ENCODE results near the gene AGBL4. TPM values are rescaled to one million over a fixed set of nuclear protein-coding genes. Genes with fewer than 3 reads are reported as not detected.

The AGBL4 gene
- total and polyA plus RNA-seq, 2 donors = 0.08 to 0.37 TPM

DNA sequence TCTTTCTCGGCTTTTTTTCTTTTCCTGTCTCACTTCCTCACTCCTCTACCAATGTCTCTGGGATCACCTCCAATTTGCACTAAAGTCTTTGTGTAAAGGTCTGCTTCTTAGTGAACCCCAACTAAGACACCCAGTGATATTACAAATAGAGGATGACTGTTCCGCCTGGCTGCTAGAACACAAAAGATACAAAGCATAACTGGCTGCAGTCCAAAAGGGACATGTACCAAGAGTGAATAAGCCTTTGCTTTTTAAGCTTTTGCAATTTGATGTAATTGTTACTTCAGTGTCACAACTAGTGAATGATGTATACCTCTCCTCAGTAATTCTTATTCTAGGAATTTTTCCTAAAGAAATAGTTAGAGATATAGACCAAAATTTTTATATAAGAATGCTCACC, 1164.3 kb downstream of the AGBL4 start:
- DNase-seq (ENCODE audit: extremely low spot score) = no peak
- 56% methylated on average over 2 of the region's 2 CpGs for WGBS
- Histone ChIP-seq H3K36me3 (ENCODE audit: insufficient read depth) (no peaks in the 10 kb centered on the region), H3K4me3 (ENCODE audit: low read depth, low read length) (no peak overlapping the region), H3K27ac (ENCODE audit: low read depth) (no peak overlapping the region), H3K4me1 (ENCODE audit: insufficient read depth) (no peaks in the 10 kb centered on the region)

- 77% methylated on average over 3 of the region's 3 CpGs for WGBS
- Histone ChIP-seq H3K4me1 (ENCODE audit: insufficient read depth) (no peaks in the 10 kb centered on the region), H3K36me3 (ENCODE audit: insufficient read depth) (no peaks in the 10 kb centered on the region), H3K27ac (ENCODE audit: low read depth) (no peak overlapping the region), H3K4me3 (ENCODE audit: low read depth, low read length) (no peak overlapping the region)
- no peak for DNase-seq (ENCODE audit: extremely low spot score)
These were observed 1165.4 kb downstream of the AGBL4 start for GRCh38 chr1:48858200-48858920.

DNA sequence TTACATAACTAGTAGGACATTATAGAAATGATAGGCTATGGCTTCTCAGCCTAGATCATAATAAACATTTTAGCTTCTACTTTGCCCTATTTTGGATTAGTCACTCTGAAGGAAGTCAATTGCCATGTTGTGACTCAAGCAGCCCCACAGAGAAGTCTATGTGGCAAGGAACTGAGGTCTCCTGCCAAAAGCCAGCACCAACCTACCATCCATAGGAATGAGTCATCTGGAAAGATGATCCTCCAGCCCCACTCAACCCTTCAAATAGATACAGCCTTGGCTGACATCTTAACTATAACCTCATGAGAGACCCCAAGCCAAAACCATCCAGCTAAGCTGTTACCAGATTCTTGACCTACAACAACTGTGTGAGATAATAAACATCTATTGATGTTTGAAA, 1170.7 kb downstream of the AGBL4 start:
- Histone ChIP-seq H3K4me1 (ENCODE audit: insufficient read depth) (no peaks in the 10 kb centered on the region), H3K27ac (ENCODE audit: low read depth) (no peak overlapping the region), H3K4me3 (ENCODE audit: low read depth, low read length) (no peak overlapping the region), H3K36me3 (ENCODE audit: insufficient read depth) (no peaks in the 10 kb centered on the region)
- no peak for DNase-seq (ENCODE audit: extremely low spot score)

DNA sequence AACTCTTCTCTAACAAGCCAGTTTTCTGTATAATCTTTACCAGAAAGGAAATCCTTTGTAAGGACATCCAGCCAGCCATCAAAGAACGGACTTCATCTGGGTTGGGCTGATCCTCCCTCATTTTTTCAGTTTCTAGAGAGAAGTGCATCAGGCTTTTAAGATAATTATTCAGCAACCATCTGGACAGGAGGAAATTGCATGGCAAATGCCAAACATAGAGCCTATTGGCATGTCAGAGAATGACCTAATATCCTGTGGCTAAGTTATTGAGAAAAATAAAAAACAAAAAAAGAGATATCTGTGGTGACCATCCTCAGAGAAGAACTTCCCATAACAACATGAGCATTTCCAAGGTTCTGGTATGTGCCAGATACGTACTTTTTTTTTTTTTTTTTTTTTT, 1172.1 kb downstream of the AGBL4 start:
- no peak for DNase-seq (ENCODE audit: extremely low spot score)
- 50% methylated on average over 2 of the region's 2 CpGs for WGBS
- Histone ChIP-seq H3K36me3 (ENCODE audit: insufficient read depth) (no peaks in the 10 kb centered on the region), H3K27ac (ENCODE audit: low read depth) (no peak overlapping the region), H3K4me3 (ENCODE audit: low read depth, low read length) (no peak overlapping the region), H3K4me1 (ENCODE audit: insufficient read depth) (no peaks in the 10 kb centered on the region)

DNA sequence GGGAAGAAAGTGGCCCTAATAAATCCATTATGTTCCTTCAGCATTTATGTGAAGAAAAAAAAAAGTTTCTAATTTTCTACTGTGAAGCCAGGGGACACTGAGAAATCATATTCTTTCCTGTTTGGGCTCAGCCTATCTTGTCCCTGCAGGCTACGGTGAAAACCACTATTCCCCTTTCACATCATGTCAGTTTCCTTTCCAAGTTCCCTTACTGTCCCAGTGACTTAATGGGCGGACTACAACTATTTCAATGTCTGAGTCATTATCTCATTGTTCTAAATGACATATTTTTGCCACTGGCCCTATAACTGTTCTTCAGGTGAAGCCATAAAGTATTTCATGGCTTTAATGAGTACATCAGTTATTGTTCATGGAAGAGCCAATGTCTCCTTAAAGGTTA, 1175.7 kb downstream of the AGBL4 start:
- H3K4me3 ChIP-seq (ENCODE audit: low read depth, low read length) = no peak overlapping the region
- 82% methylated on average over 2 of the region's 2 CpGs for WGBS
- H3K27ac ChIP-seq (ENCODE audit: low read depth) = no peak overlapping the region
- H3K36me3 ChIP-seq (ENCODE audit: insufficient read depth) = no peaks in the 10 kb centered on the region
- H3K4me1 ChIP-seq (ENCODE audit: insufficient read depth) = no peaks in the 10 kb centered on the region
- DNase-seq (ENCODE audit: extremely low spot score) = no peak

- no peak overlapping the region for H3K4me3 ChIP-seq (ENCODE audit: low read depth, low read length)
- H3K4me1 ChIP-seq (ENCODE audit: insufficient read depth) = no peaks in the 10 kb centered on the region
- H3K27ac ChIP-seq (ENCODE audit: low read depth) = no peak overlapping the region
- WGBS = 97% methylated on average over 1 of the region's 1 CpG
- no peak for DNase-seq (ENCODE audit: extremely low spot score)
- no peaks in the 10 kb centered on the region for H3K36me3 ChIP-seq (ENCODE audit: insufficient read depth)
These were observed 1177.3 kb downstream of the AGBL4 start for GRCh38 chr1:48846441-48846840.

DNA sequence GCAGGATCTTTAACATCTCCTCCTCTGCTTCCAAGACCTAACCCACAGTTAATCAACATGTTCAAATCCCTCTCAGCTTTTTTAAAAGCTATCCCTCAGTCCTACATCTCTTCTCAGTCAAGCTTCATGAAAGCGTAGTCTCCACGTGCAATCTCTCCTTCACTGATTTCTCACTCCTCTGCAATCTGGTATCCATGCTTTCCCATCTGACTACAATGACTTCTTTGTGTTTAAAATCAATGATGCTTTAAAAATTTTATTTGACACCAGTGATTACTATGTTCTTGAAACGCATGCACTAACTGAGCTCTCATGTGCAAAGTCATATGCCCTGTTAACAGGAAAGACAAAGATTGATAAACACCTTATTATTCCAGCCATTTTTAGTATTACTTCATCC, 1179.6 kb downstream of the AGBL4 start:
- DNase-seq (ENCODE audit: extremely low spot score) = no peak
- WGBS = 80% methylated on average over 3 of the region's 3 CpGs
- Histone ChIP-seq H3K4me1 (ENCODE audit: insufficient read depth) (no peaks in the 10 kb centered on the region), H3K27ac (ENCODE audit: low read depth) (no peak overlapping the region), H3K36me3 (ENCODE audit: insufficient read depth) (no peaks in the 10 kb centered on the region), H3K4me3 (ENCODE audit: low read depth, low read length) (no peak overlapping the region)

- DNase-seq (ENCODE audit: extremely low spot score) = peak; percentile 37
These were observed 1181.8 kb downstream of the AGBL4 start for GRCh38 chr1:48841966-48842365.

DNA sequence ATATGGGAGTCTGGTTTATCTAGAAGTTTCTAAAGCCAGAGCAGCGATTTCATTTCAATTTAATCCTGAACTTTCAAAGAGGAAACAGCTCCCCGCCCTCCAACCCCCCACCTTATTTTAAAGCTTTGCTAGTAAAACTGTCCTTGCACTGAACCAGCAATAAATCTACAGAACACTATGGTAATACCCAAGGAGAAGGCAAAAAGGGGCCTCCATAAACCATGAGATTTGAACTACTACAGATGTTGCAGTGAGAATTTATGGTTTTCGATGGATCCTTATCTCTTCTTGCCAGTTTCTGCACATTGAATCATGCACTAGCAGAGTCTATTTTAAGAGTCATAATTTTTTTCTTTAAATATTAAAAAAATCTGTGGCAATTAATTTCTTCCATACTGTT, 1182.3 kb downstream of the AGBL4 start:
- 30% methylated on average over 3 of the region's 3 CpGs for WGBS
- H3K27ac ChIP-seq (ENCODE audit: low read depth) = no peak overlapping the region
- H3K36me3 ChIP-seq (ENCODE audit: insufficient read depth) = no peaks in the 10 kb centered on the region
- no peaks in the 10 kb centered on the region for H3K4me1 ChIP-seq (ENCODE audit: insufficient read depth)
- no peak overlapping the region for H3K4me3 ChIP-seq (ENCODE audit: low read depth, low read length)
- peak; percentile 77 for DNase-seq (ENCODE audit: extremely low spot score)

More at GRCh38 chr1:48841966-48842365, 1181.8 kb downstream of the AGBL4 start:
- Histone ChIP-seq H3K27ac (ENCODE audit: low read depth) (no peak overlapping the region), H3K4me3 (ENCODE audit: low read depth, low read length) (no peak overlapping the region), H3K4me1 (ENCODE audit: insufficient read depth) (no peaks in the 10 kb centered on the region), H3K36me3 (ENCODE audit: insufficient read depth) (no peaks in the 10 kb centered on the region)
- 45% methylated on average over 2 of the region's 2 CpGs for WGBS

- WGBS = 56% methylated on average over 4 of the region's 4 CpGs
- no peaks in the 10 kb centered on the region for H3K36me3 ChIP-seq (ENCODE audit: insufficient read depth)
- no peaks in the 10 kb centered on the region for H3K4me1 ChIP-seq (ENCODE audit: insufficient read depth)
- no peak overlapping the region for H3K27ac ChIP-seq (ENCODE audit: low read depth)
- DNase-seq (ENCODE audit: extremely low spot score) = no peak
- H3K4me3 ChIP-seq (ENCODE audit: low read depth, low read length) = no peak overlapping the region
These were observed 1192.4 kb downstream of the AGBL4 start for GRCh38 chr1:48831120-48831978.

DNA sequence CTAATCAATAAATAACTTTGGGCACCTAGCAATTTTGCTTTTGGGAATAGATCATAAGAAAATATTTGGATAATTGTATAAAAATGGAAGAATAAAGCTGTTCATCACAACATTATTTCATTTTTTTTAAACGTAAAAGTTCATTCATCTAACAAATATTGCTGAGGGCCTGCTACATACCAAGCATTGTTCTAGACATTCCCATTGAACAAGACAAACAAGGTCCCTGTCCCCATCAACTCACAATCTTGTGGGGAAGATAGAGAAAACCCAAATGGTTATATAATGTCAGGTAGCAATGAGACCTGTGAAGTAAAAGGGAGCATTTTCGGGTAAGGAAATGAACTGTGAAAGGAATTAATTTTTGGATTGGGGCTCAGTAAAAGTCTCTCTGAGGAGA, 1193.0 kb downstream of the AGBL4 start:
- no peaks in the 10 kb centered on the region for H3K4me1 ChIP-seq (ENCODE audit: insufficient read depth)
- H3K4me3 ChIP-seq (ENCODE audit: low read depth, low read length) = no peak overlapping the region
- H3K27ac ChIP-seq (ENCODE audit: low read depth) = no peak overlapping the region
- 85% methylated on average over 2 of the region's 2 CpGs for WGBS
- H3K36me3 ChIP-seq (ENCODE audit: insufficient read depth) = no peaks in the 10 kb centered on the region
- DNase-seq (ENCODE audit: extremely low spot score) = no peak

DNA sequence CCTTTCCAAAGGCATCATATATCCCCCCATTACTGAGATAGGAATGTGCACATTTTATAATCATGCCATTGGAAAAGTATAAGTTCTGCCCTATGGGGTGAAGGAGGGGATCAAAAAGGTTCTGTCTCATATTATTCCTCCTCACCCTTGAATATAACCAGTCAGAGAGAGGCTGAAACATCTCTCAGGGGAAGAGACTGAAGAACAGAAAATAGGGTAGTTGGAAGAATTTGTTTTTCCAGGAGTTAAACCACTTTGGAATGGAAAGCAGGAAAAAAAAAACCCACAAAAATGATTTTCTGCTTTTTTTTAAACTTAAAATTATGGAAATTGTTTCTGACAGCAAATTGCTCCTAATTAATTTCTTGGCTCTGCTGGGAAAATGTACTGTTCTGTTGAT, 1194.3 kb downstream of the AGBL4 start:
- Histone ChIP-seq H3K4me1 (ENCODE audit: insufficient read depth) (no peaks in the 10 kb centered on the region), H3K36me3 (ENCODE audit: insufficient read depth) (no peaks in the 10 kb centered on the region), H3K4me3 (ENCODE audit: low read depth, low read length) (no peak overlapping the region), H3K27ac (ENCODE audit: low read depth) (no peak overlapping the region)
- DNase-seq (ENCODE audit: extremely low spot score) = no peak

DNA sequence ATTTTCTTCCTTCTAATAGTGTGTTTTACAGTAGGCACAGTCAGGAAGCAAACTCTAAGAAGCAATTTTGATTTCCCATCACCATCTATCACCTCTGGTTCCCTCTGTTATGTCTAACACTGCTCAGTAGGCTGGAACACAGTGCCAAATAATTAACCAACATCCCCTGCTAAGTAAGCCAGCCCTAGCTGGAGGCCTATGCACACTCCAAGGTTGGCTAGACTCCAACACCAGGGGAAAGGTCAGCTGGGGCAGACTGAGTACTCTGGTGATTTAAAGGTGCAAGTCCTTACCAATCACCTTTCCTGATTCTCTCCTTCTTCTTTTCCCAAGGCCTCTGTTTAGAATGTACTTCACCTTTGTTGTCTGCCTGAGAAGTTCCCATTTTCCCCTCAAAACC, 1200.6 kb downstream of the AGBL4 start:
- no peak overlapping the region for H3K4me3 ChIP-seq (ENCODE audit: low read depth, low read length)
- no peak overlapping the region for H3K27ac ChIP-seq (ENCODE audit: low read depth)
- no peak for DNase-seq (ENCODE audit: extremely low spot score)
- H3K36me3 ChIP-seq (ENCODE audit: insufficient read depth) = no peaks in the 10 kb centered on the region
- no peaks in the 10 kb centered on the region for H3K4me1 ChIP-seq (ENCODE audit: insufficient read depth)

GRCh38 chr1:48820491-48820890, 1203.3 kb downstream of the AGBL4 start:
- no peak for DNase-seq (ENCODE audit: extremely low spot score)
- Histone ChIP-seq H3K27ac (ENCODE audit: low read depth) (no peak overlapping the region), H3K36me3 (ENCODE audit: insufficient read depth) (no peaks in the 10 kb centered on the region), H3K4me3 (ENCODE audit: low read depth, low read length) (no peak overlapping the region), H3K4me1 (ENCODE audit: insufficient read depth) (no peaks in the 10 kb centered on the region)
- 91% methylated on average over 3 of the region's 3 CpGs for WGBS

All from urinary bladder (tissue), 4 donors.